A549 (cell line): ENCODE measurements around the gene SGCA.

Source experiments
- BHLHE40 ChIP-seq: IDR thresholded peaks from 2 replicates; pipeline ENCODE4 v1.6.1; 2012; ENCODE audit warnings: low read depth, low read length, inconsistent platforms
- CEBPB ChIP-seq, 2 experiments: fragments of >200 bp in 1 of 2; sonication (Bioruptor Twin) in 1 of 2; formaldehyde crosslinking in 1 of 2; IDR thresholded peaks; 2 replicates each; pipeline ENCODE4 v1.6.1; 2012 to 2016
- CTCF ChIP-seq: fragments of >200 bp; sonication (Bioruptor Twin); formaldehyde crosslinking; IDR thresholded peaks from 3 replicates; pipeline ENCODE4 v1.5.1; 2016
- E2F6 ChIP-seq: IDR thresholded peaks from 2 replicates; pipeline ENCODE4 v1.6.1; 2012; ENCODE audit warnings: low read depth, borderline replicate concordance
- EHMT2 ChIP-seq: fragments of 200-600 bp; sonication (generic); IDR thresholded peaks from 2 replicates; pipeline ENCODE4 v1.6.1; 2016; ENCODE audit warnings: antibody characterized with exemption, low read depth, mild to moderate bottlenecking, moderate library complexity
- EP300 ChIP-seq, 2 experiments: fragments of >200 bp; sonication (Bioruptor Twin); formaldehyde crosslinking; IDR thresholded peaks; 2 replicates in 1 of 2; 3 replicates in 1 of 2; pipeline ENCODE4 v1.6.1; 2016 to 2017
- JUN ChIP-seq, 2 experiments: fragments of >200 bp; sonication (Bioruptor Twin); formaldehyde crosslinking; IDR thresholded peaks; 2 replicates in 1 of 2; 3 replicates in 1 of 2; pipeline ENCODE4 v1.6.1; 2016 to 2017
- KDM5A ChIP-seq: fragments of 200-600 bp; sonication (generic); IDR thresholded peaks from 2 replicates; pipeline ENCODE4 v1.6.1; 2016; ENCODE audit warnings: antibody characterized with exemption, mild to moderate bottlenecking
- MAX ChIP-seq: IDR thresholded peaks from 2 replicates; pipeline ENCODE4 v1.6.1; 2012
- PHF8 ChIP-seq: fragments of 200-600 bp; sonication (generic); IDR thresholded peaks from 2 replicates; pipeline ENCODE4 v1.6.1; 2016; ENCODE audit warnings: low read depth, mild to moderate bottlenecking, antibody characterized with exemption, moderate library complexity, borderline replicate concordance
- POLR2A ChIP-seq: IDR thresholded peaks from 2 replicates; pipeline ENCODE4 v1.6.1; 2012; ENCODE audit warnings: mild to moderate bottlenecking, low read length
- RAD21 ChIP-seq, 2 experiments: fragments of >200 bp in 1 of 2; sonication (Bioruptor Twin) in 1 of 2; formaldehyde crosslinking in 1 of 2; IDR thresholded peaks in 1 of 2; conservative IDR thresholded peaks in 1 of 2; 2 replicates in 1 of 2; 3 replicates in 1 of 2; pipeline ENCODE4 v1.6.1; 2012 to 2018; ENCODE audit warnings: inconsistent platforms in 1 of 2
- SMC3 ChIP-seq: fragments of >200 bp; sonication (Bioruptor Twin); formaldehyde crosslinking; IDR thresholded peaks from 3 replicates; pipeline ENCODE4 v1.6.1; 2018; ENCODE audit warnings: inconsistent platforms
- USF2 ChIP-seq: fragments of 450-650 bp; IDR thresholded peaks from 2 replicates; pipeline ENCODE4 v1.6.1; 2014; ENCODE audit warnings: antibody characterized with exemption

- no peak for TF ChIP-seq CTCF
- no peak for TF ChIP-seq USF2
- no peak for TF ChIP-seq BHLHE40
- TF ChIP-seq KDM5A, result no peak
- no peak for TF ChIP-seq E2F6
- TF ChIP-seq POLR2A, result 0 out of 2 replicates have a peak, but pooled peaks have one; percentile 9
- TF ChIP-seq SMC3, result no peak
- TF ChIP-seq RAD21 (conservative IDR thresholded peaks at IDR 0.05 in 1 of 2, IDR thresholded peaks at IDR 0.05 in 1 of 2), result no peak
- no peak for TF ChIP-seq PHF8
- TF ChIP-seq EHMT2, result no peak
- 0 out of 2 replicates have a peak, but pooled peaks have one; percentile 6 for TF ChIP-seq MAX
- TF ChIP-seq EP300 (IDR thresholded peaks at IDR 0.05), result no peak
- TF ChIP-seq JUN (IDR thresholded peaks at IDR 0.05), result no peak; a peak in 1 of 5 replicates
- TF ChIP-seq CEBPB (IDR thresholded peaks at IDR 0.05), result no peak
These were observed 16.8 kb upstream of the SGCA start for GRCh38 chr17:50149091-50149416.
